ENCODE measurements around the gene ORC2. TPM values are rescaled to one million over a fixed set of nuclear protein-coding genes. Genes with fewer than 3 reads are reported as not detected.
"Not testable (repeated sequence)": the region's sequence is repeated elsewhere in the genome, so short reads cannot be mapped to it uniquely, and the experiment has no call there.

ORC2 gene
- total RNA-seq, 4 donors from 2014 or later, result 23.8 to 51.2 (median 28.7) TPM

- no peak overlapping the region for H3K27ac ChIP-seq
- no peak for TF ChIP-seq CTCF (IDR thresholded peaks at IDR 0.05)
- no peak for TF ChIP-seq POLR2A (IDR thresholded peaks at IDR 0.05)
- no peaks in the 10 kb centered on the region for H3K27me3 ChIP-seq
- H3K4me3 ChIP-seq, result no peak overlapping the region
- no peak for DNase-seq
- H3K4me1 ChIP-seq, result no peaks in the 10 kb centered on the region
- H3K9me3 ChIP-seq, result no peaks in the 10 kb centered on the region
- peaks cover 0 to 58% (median 0%) of the 10 kb centered on the region in 3 donors for H3K36me3 ChIP-seq
Measured at GRCh38 chr2:200993097-200993496, 29.6 kb upstream of the ORC2 start.

GRCh38 chr2:200987137-200987536, 23.7 kb upstream of the ORC2 start:
- H3K9me3 ChIP-seq, result no peaks in the 10 kb centered on the region
- no peak for DNase-seq
- no peak overlapping the region for H3K4me3 ChIP-seq
- H3K36me3 ChIP-seq, result peaks cover 0 to 60% (median 0%) of the 10 kb centered on the region in 3 donors
- H3K27me3 ChIP-seq, result no peaks in the 10 kb centered on the region
- no peaks in the 10 kb centered on the region for H3K4me1 ChIP-seq
- TF ChIP-seq CTCF (IDR thresholded peaks at IDR 0.05) (no peak), POLR2A (IDR thresholded peaks at IDR 0.05) (no peak)
- no peak overlapping the region for H3K27ac ChIP-seq

GRCh38 chr2:200985799-200986198, 22.3 kb upstream of the ORC2 start:
- DNase-seq, result no peak
- Histone ChIP-seq H3K27me3 (no peaks in the 10 kb centered on the region), H3K9me3 (no peaks in the 10 kb centered on the region), H3K27ac (no peak overlapping the region), H3K4me1 (no peaks in the 10 kb centered on the region), H3K36me3 (peaks cover 0 to 60% (median 0%) of the 10 kb centered on the region in 3 donors), H3K4me3 (no peak overlapping the region)
- TF ChIP-seq CTCF (IDR thresholded peaks at IDR 0.05) (no peak), POLR2A (IDR thresholded peaks at IDR 0.05) (no peak)

- no peaks in the 10 kb centered on the region for H3K9me3 ChIP-seq
- peaks cover 0 to 18% (median 0%) of the 10 kb centered on the region in 3 donors for H3K36me3 ChIP-seq
- no peaks in the 10 kb centered on the region for H3K27me3 ChIP-seq
- TF ChIP-seq CTCF (IDR thresholded peaks at IDR 0.05) (no peak), POLR2A (IDR thresholded peaks at IDR 0.05) (no peak)
- no peak overlapping the region for H3K27ac ChIP-seq
- H3K4me3 ChIP-seq, result no peak overlapping the region
- no peaks in the 10 kb centered on the region for H3K4me1 ChIP-seq
- DNase-seq, result no peak
Measured at GRCh38 chr2:200976710-200977109, 13.2 kb upstream of the ORC2 start.

- Histone ChIP-seq H3K4me3 (no peak overlapping the region), H3K9me3 (no peaks in the 10 kb centered on the region), H3K27me3 (no peaks in the 10 kb centered on the region), H3K27ac (no peak overlapping the region), H3K4me1 (no peaks in the 10 kb centered on the region), H3K36me3 (peaks cover 0 to 7% (median 0%) of the 10 kb centered on the region in 3 donors)
- TF ChIP-seq CTCF (IDR thresholded peaks at IDR 0.05) (no peak), POLR2A (IDR thresholded peaks at IDR 0.05) (no peak)
- no peak for DNase-seq
Measured at GRCh38 chr2:200975672-200976071, 12.2 kb upstream of the ORC2 start.

- not testable (repeated sequence) for H3K27me3 ChIP-seq, H3K4me3 ChIP-seq, H3K36me3 ChIP-seq, H3K9me3 ChIP-seq, DNase-seq, H3K4me1 ChIP-seq
- peak overlapping the region in 2 of 4 donors; percentile 78 to 81 for H3K27ac ChIP-seq
Measured at GRCh38 chr2:200970057-200970456, 6.6 kb upstream of the ORC2 start.
